Activated naive CD4-positive, alpha-beta T cell treated with anti-CD3 and anti-CD28 coated beads, Interleukin-2, amount 50 U/mL, for 24 hours (primary cell): ENCODE data around the gene DEGS2.
"Not testable (repeated sequence)": the region's sequence is repeated elsewhere in the genome, so short reads cannot be mapped to it uniquely, and the experiment has no call there.

Experiments
- H3K27ac Mint-ChIP-seq: one replicate; pipeline ENCODE4 v1.8.0; 2021; ENCODE audit warnings: mild to moderate bottlenecking, mixed read lengths
- H3K27me3 Mint-ChIP-seq: one replicate; pipeline ENCODE4 v1.8.0; 2021; ENCODE audit warnings: mixed read lengths
- H3K36me3 Mint-ChIP-seq: one replicate; pipeline ENCODE4 v1.8.0; 2021; ENCODE audit warnings: mixed read lengths
- H3K4me1 Mint-ChIP-seq: one replicate; pipeline ENCODE4 v1.8.0; 2021; ENCODE audit warnings: mixed read lengths
- H3K4me3 Mint-ChIP-seq: one replicate; pipeline ENCODE4 v1.8.0; 2021; ENCODE audit warnings: mild to moderate bottlenecking, mixed read lengths
- H3K9me3 Mint-ChIP-seq: one replicate; pipeline ENCODE4 v1.8.0; 2021; ENCODE audit warnings: mixed read lengths

DEGS2 gene

DNA sequence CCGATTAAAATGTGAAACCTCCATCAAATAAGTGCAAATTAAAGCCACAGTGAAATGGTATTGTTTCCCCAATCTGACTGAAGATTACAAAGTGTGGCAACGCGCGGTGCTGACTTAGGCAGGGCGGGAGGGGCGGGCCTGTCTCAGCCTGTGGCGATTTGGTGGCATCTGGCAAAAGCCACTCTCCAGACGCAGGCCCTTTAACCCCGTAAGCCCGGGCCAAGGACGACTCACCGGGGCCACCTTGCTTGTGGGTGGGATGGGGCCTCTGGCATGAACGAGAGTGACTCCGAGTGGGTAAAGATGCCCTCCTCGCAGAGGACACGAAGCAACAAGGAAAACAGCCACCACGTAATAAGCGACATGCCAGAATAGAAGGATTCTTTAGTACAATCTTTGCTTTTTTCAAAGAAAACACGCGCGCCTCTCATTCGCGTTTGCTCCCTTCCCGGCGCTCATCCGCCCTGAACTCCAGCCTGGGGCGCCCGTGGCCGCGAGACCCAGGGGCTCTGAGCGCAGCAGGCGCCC lies 815 bp downstream of the DEGS2 start:
- peak overlapping the region; percentile 55 for H3K4me3 Mint-ChIP-seq
- H3K36me3 Mint-ChIP-seq: peaks cover 3% of the 10 kb centered on the region
- no peak overlapping the region for H3K27ac Mint-ChIP-seq
- H3K9me3 Mint-ChIP-seq: no peaks in the 10 kb centered on the region
- H3K27me3 Mint-ChIP-seq: peaks cover 5% of the 10 kb centered on the region
- no peaks in the 10 kb centered on the region for H3K4me1 Mint-ChIP-seq

DNA sequence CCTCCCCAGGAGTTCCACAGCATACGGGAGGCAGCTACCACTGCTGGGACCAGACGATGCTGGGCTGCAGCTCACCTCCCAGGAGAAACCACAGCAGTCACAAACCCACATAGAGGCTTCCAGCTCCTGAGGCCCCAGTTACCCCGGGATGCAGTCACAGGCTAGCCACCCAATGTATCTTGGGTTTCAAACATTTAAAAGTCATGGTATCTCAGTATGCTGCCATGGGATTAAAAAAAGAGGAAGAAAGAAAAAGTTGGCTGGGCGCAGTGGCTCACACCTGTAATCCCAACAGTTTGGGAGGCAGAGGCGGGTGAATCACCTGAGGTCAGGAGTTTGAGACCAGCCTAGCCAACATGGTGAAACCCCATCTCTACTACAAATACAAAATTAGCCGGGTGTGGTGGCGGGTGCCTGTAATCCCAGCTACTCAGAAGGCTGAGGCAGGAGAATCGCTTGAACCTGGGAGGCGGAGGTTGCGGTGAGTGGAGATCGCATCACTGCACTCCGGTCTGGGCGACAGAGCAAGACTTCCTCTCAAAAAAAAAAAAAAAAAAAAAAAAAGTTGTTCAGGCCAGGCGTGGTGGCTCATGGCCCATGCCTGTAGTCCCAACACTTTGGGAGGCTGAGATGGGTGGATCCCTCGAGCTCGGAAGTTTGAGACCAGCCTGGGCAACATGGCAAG lies 1.8 kb downstream of the DEGS2 start:
- H3K4me1 Mint-ChIP-seq, H3K36me3 Mint-ChIP-seq, H3K27ac Mint-ChIP-seq, H3K27me3 Mint-ChIP-seq, H3K9me3 Mint-ChIP-seq: not testable (repeated sequence)
- peak overlapping the region; percentile 51 for H3K4me3 Mint-ChIP-seq

GRCh38 chr14:100156776-100157175 lies 2.7 kb downstream of the DEGS2 start:
- no peak overlapping the region for H3K27ac Mint-ChIP-seq
- peaks cover 5% of the 10 kb centered on the region for H3K27me3 Mint-ChIP-seq
- no peaks in the 10 kb centered on the region for H3K4me1 Mint-ChIP-seq
- no peak overlapping the region for H3K4me3 Mint-ChIP-seq
- H3K36me3 Mint-ChIP-seq: peaks cover 3% of the 10 kb centered on the region
- H3K9me3 Mint-ChIP-seq: no peaks in the 10 kb centered on the region

DNA sequence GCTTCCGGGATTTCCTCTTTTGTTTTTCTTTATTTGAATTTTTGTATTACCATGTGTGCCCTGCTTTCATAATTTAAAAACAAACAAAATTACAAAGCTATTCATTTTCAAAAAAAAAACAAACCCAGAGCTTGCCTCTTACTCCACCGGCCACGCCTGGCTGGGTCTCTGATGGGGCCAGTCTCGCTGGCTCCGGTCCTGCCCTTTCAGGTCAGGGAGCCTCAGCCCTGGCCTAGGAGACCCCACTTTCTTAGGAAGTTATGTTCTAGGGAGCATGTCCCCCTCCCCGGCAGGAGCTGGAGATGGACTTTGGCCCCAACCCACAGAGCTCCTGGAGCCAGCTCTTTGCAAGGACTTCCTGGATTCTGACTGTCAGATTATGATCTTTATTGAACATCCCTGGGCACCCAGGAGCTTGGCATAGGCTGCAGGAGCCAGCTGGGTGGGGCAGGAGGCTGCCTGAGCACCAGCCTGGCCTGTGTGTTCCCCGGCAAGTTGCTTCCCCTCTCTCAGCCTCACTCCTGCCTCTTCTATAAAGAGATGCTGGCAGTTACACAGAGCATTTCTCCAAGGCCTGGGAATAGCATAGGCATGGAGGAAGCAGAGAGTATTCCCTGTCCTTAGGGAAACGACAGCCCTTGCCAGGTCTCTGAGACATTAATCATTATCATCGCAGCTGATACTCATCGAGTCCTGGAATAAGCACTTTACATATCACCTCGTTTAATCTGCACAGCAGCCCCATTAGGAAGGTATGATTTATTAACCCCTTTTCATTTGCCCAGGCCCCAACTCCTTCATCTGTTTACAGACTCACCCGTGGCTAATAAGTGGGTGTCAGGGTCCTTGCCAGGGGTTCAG lies 3.5 kb downstream of the DEGS2 start:
- H3K4me1 Mint-ChIP-seq: no peaks in the 10 kb centered on the region
- H3K9me3 Mint-ChIP-seq: no peaks in the 10 kb centered on the region
- peak overlapping the region; percentile 23 for H3K27ac Mint-ChIP-seq
- no peak overlapping the region for H3K4me3 Mint-ChIP-seq
- peaks cover 3% of the 10 kb centered on the region for H3K36me3 Mint-ChIP-seq
- H3K27me3 Mint-ChIP-seq: peaks cover 5% of the 10 kb centered on the region

- no peak overlapping the region for H3K4me3 Mint-ChIP-seq
- no peaks in the 10 kb centered on the region for H3K4me1 Mint-ChIP-seq
- no peaks in the 10 kb centered on the region for H3K9me3 Mint-ChIP-seq
- peaks cover 3% of the 10 kb centered on the region for H3K36me3 Mint-ChIP-seq
- H3K27ac Mint-ChIP-seq: peak overlapping the region; percentile 88
- H3K27me3 Mint-ChIP-seq: peaks cover 4% of the 10 kb centered on the region
Observed at GRCh38 chr14:100155049-100155621, 4.3 kb downstream of the DEGS2 start.

GRCh38 chr14:100153560-100153959 lies 5.9 kb downstream of the DEGS2 start:
- no peak overlapping the region for H3K27ac Mint-ChIP-seq

GRCh38 chr14:100152091-100152490 lies 7.4 kb downstream of the DEGS2 start:
- Mint-ChIP-seq H3K27me3 (peaks cover 2% of the 10 kb centered on the region), H3K9me3 (no peaks in the 10 kb centered on the region), H3K4me3 (no peak overlapping the region), H3K27ac (no peak overlapping the region), H3K4me1 (peaks cover 15% of the 10 kb centered on the region), H3K36me3 (peaks cover 3% of the 10 kb centered on the region)

More at GRCh38 chr14:100153560-100153959, 5.9 kb downstream of the DEGS2 start:
- H3K9me3 Mint-ChIP-seq: no peaks in the 10 kb centered on the region
- H3K27me3 Mint-ChIP-seq: peaks cover 3% of the 10 kb centered on the region
- peaks cover 1% of the 10 kb centered on the region for H3K4me1 Mint-ChIP-seq
- H3K4me3 Mint-ChIP-seq: no peak overlapping the region
- peaks cover 3% of the 10 kb centered on the region for H3K36me3 Mint-ChIP-seq

DNA sequence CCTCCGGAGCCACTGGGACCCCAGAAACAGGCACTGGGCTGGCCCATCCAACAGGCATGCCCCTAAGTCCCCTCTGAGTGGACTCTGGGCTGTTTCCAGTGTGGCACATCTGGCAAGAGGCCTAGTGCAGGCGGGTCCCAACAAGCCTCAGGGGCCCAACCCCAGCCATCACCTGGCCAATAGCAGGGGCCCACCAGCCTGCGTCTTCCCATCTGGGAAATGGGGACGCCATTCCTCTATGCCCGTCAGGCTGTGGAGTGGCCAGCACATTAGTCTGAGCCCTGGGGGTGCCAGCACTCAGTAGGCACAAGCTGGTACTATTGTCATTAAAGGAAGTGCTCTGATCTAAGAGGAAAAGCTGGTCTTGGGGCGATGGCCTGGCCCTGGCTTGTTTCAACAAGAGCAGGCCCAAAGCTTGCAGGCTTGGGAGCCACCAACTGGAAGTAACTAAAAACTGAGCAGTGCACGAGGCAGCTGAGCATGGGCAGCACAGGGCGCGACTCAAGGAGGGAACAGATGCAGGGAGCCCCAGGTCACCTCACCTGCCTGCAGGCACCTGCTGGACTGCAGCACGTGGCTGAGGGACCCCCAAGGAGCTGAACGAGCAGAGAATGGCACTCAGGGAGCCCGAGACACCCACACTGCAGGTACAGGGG lies 8.4 kb downstream of the DEGS2 start:
- no peak overlapping the region for H3K27ac Mint-ChIP-seq
- no peaks in the 10 kb centered on the region for H3K9me3 Mint-ChIP-seq
- H3K27me3 Mint-ChIP-seq: no peaks in the 10 kb centered on the region
- H3K4me3 Mint-ChIP-seq: no peak overlapping the region
- peaks cover 3% of the 10 kb centered on the region for H3K36me3 Mint-ChIP-seq
- H3K4me1 Mint-ChIP-seq: peaks cover 15% of the 10 kb centered on the region

- Mint-ChIP-seq H3K27me3 (no peaks in the 10 kb centered on the region), H3K4me3 (no peak overlapping the region), H3K4me1 (peaks cover 15% of the 10 kb centered on the region), H3K27ac (no peak overlapping the region), H3K9me3 (no peaks in the 10 kb centered on the region), H3K36me3 (peaks cover 1% of the 10 kb centered on the region)
Observed at GRCh38 chr14:100149851-100150611, 9.4 kb downstream of the DEGS2 start.

GRCh38 chr14:100148837-100149731 lies 10.4 kb downstream of the DEGS2 start:
- no peak overlapping the region for H3K4me3 Mint-ChIP-seq
- H3K27ac Mint-ChIP-seq: no peak overlapping the region
- H3K36me3 Mint-ChIP-seq: no peaks in the 10 kb centered on the region
- no peaks in the 10 kb centered on the region for H3K9me3 Mint-ChIP-seq
- H3K4me1 Mint-ChIP-seq: peaks cover 15% of the 10 kb centered on the region
- H3K27me3 Mint-ChIP-seq: no peaks in the 10 kb centered on the region

GRCh38 chr14:100147691-100148464 lies 11.6 kb downstream of the DEGS2 start:
- Mint-ChIP-seq H3K27me3 (no peaks in the 10 kb centered on the region), H3K27ac (peak overlapping the region; percentile 80), H3K9me3 (no peaks in the 10 kb centered on the region), H3K4me1 (peaks cover 15% of the 10 kb centered on the region), H3K36me3 (no peaks in the 10 kb centered on the region), H3K4me3 (peak overlapping the region; percentile 68)

DNA sequence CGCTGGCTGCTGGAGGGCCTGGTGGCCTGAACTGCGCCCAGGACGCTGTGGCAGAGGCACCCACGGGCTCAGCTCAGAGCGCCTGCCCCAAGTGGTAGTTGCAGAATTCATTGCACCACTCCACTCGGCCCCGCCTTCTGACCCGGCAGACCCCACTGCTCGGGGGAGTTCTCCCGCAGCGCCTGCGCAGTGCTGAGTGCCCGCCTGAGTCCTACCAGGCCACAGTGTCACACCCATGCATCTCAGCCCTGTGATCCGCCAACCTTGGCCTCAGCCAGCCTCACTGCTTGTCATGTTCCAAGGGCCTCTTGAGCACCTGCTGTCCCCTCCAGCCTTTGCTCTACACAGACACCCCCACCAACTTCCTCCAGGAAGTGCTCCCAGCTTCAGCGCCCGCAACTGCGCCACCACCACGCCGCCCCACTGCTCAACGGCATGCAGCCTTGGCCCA lies 12.2 kb downstream of the DEGS2 start:
- Mint-ChIP-seq H3K9me3 (no peaks in the 10 kb centered on the region), H3K27ac (peak overlapping the region; percentile 90), H3K36me3 (no peaks in the 10 kb centered on the region), H3K27me3 (no peaks in the 10 kb centered on the region), H3K4me3 (peak overlapping the region; percentile 68), H3K4me1 (peaks cover 16% of the 10 kb centered on the region)

- Mint-ChIP-seq H3K27ac (peak overlapping the region; percentile 14), H3K4me3 (no peak overlapping the region), H3K36me3 (no peaks in the 10 kb centered on the region), H3K4me1 (peaks cover 21% of the 10 kb centered on the region), H3K27me3 (no peaks in the 10 kb centered on the region), H3K9me3 (no peaks in the 10 kb centered on the region)
Observed at GRCh38 chr14:100146531-100147091, 12.8 kb downstream of the DEGS2 start.
